ENCODE measurements around the gene BMF.

DNA sequence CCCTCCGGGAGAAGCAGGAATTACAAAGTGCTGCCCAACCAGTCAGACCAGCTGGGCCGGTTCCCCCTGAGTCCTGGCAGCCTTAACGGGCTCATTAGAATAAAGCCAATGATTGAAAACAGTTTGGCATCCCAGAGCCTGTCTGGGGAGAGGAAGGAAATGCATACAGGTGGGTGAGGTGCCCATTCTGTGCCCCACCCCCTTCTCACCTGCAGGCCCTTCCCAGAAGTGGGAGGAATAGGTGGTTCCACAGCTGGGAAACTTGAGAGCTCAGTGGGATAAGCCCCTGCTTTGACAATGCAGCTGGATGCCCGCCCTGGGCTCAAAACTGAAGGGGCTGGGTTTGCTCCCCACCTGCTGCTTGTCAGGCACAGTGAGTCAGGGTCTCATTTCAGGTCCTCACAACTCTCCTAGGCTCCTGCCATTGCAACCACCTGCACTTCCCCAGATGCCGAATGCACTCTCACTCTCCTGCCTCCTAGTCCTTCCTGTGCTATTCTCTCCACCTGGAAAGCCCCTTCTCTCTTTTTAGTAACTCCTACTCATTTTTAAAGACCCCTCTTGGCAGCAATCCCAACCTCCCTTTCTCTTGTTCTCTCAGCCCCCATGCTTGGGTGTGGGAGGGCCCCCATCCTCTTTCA, 46.7 kb upstream of the BMF start:
- no peak for TF ChIP-seq CTCF (IDR thresholded peaks at IDR 0.05)
- no peak for TF ChIP-seq POLR2AphosphoS5 (IDR thresholded peaks at IDR 0.05)
